Measurements from ENCODE around the gene TNP2.

TNP2 gene

GRCh38 chr16:11254913-11255736 lies 14.0 kb downstream of the TNP2 start:
- TF ChIP-seq CTCF (IDR thresholded peaks at IDR 0.05; ENCODE audit: low read depth, low read length): no peak
- peak; percentile 37 to 46 for DNase-seq (ENCODE audit: low read depth in 2 of 2)
- H3K4me3 ChIP-seq (replicated peaks in 1 of 2; ENCODE audit: low read depth in 2 of 2, low read length in 2 of 2): peak overlapping the region; percentile 68 to 76

- TF ChIP-seq CTCF (IDR thresholded peaks at IDR 0.05; ENCODE audit: low read depth, low read length): no peak
- no peak for DNase-seq (ENCODE audit: low read depth in 2 of 2)
- peak overlapping the region; percentile 68 to 76 for H3K4me3 ChIP-seq (replicated peaks in 1 of 2; ENCODE audit: low read depth in 2 of 2, low read length in 2 of 2)
These were observed 14.9 kb downstream of the TNP2 start for GRCh38 chr16:11253995-11254912.

- no peak for TF ChIP-seq CTCF (IDR thresholded peaks at IDR 0.05; ENCODE audit: low read depth, low read length)
- peak in 1 of 2 donors; percentile 30 for DNase-seq (ENCODE audit: low read depth in 2 of 2)
- peak overlapping the region; percentile 68 to 76 for H3K4me3 ChIP-seq (replicated peaks in 1 of 2; ENCODE audit: low read depth in 2 of 2, low read length in 2 of 2)
These were observed 15.8 kb downstream of the TNP2 start for GRCh38 chr16:11253009-11253994.

GRCh38 chr16:11252482-11252931 lies 16.6 kb downstream of the TNP2 start:
- H3K4me3 ChIP-seq (replicated peaks in 1 of 2; ENCODE audit: low read depth in 2 of 2, low read length in 2 of 2): no peak overlapping the region
- no peak for TF ChIP-seq CTCF (IDR thresholded peaks at IDR 0.05; ENCODE audit: low read depth, low read length)
- no peak for DNase-seq (ENCODE audit: low read depth in 2 of 2)

- no peak overlapping the region for H3K4me3 ChIP-seq (replicated peaks in 1 of 2; ENCODE audit: low read depth in 2 of 2, low read length in 2 of 2)
- peak; percentile 44 to 55 for DNase-seq (ENCODE audit: low read depth in 2 of 2)
- no peak for TF ChIP-seq CTCF (IDR thresholded peaks at IDR 0.05; ENCODE audit: low read depth, low read length)
These were observed 17.3 kb downstream of the TNP2 start for GRCh38 chr16:11251525-11252481.

All from cardiac fibroblast (primary cell).